ENCODE measurements around the gene CRHR2. TPM values are rescaled to one million over a fixed set of nuclear protein-coding genes. Genes with fewer than 3 reads are reported as not detected.

CRHR2 gene
- polyA plus RNA-seq, 10 donors = 0.43 to 7.6 (median 3.2) TPM

GRCh38 chr7:30707391-30708357 is 25.4 kb upstream of the CRHR2 start:
- peak in 1 of 3 donors; percentile 32 for DNase-seq

GRCh38 chr7:30706908-30707307 is 24.7 kb upstream of the CRHR2 start:
- no peak for DNase-seq

GRCh38 chr7:30706316-30706715 is 24.1 kb upstream of the CRHR2 start:
- DNase-seq = no peak

- no peak for DNase-seq
Observed at GRCh38 chr7:30705596-30705995, 23.3 kb upstream of the CRHR2 start.

GRCh38 chr7:30705008-30705407 is 22.8 kb upstream of the CRHR2 start:
- DNase-seq = no peak

GRCh38 chr7:30703756-30704155 is 21.5 kb upstream of the CRHR2 start:
- no peak for DNase-seq

- DNase-seq = no peak
Observed at GRCh38 chr7:30702200-30702599, 19.9 kb upstream of the CRHR2 start.

DNA sequence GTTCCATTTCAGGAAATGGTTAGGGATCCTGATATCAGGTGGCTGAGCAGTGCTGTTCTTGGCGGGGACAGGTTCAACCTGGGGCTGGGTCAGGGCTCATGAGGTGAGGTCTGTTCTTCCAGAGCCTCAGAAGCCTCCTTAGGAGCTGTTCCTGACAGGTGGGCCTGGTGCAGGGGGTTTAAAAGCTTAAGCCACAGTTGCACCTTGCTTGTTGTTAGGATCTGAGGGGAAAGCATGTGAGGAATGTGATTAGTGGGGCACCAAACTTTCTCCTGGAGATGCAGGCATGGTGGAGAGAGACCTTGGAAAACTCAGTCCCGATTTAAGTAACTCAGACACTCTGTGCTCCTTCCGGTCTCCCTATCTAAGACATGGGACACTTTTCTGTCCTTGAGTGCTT is 18.7 kb upstream of the CRHR2 start:
- DNase-seq = no peak

DNA sequence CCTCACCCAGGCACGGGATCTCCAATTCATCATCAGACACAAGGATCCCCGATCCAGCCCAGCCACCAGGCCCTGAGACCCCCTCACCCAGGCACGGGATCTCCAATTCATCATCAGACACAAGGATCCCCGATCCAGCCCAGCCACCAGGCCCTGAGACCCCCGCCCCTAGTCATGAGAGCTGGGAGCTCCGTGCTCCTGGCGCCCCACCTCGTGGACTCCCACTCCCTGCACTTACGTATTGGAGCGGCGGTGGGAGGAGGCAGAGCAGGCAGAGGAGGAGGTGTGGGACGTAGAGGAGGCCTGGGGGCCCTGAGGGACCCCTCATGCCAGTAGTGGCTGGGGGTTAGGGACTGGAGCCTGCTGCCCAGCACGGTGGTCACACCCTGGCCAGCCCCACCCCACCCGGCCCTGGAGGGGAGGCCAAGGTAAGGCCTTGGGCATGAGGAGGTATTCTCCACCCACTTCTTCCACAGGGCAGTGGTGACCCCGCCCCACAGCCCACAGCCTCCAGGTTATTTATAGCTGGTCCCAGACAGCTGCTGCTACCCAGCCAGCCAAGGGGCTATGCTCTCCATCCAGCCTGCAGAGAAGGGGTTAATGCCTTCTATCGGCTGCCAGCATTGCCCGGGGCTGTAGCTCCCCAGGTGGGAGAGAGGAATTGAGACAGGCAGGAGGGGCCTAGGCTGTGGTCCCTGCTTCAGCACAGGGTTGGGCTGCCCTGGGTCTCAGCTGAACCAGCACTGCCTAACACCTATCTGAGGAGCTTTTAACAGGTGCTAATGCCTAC is 17.6 kb upstream of the CRHR2 start:
- peak in 1 of 3 donors; percentile 28 for DNase-seq

DNA sequence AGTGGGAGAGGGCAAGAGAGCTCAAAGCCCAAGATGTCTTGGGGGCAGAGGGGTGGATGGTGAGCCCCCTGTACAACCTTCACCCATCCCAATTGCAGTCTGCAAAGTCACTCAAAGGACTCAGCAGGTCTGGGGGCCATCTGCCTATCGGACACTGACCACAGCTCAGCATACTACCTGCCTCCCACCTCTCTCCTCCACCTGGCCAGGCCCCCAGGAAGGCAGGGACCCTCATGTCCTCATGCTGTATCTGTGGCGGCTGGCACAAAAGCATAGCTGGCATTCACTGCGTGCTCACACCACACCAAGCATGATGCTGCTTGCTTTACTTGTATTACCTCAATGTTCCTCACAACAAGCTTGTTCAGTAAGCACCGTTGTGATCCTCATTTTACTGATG is 16.2 kb upstream of the CRHR2 start:
- DNase-seq = no peak

- DNase-seq = no peak
Observed at GRCh38 chr7:30697719-30698460, 15.6 kb upstream of the CRHR2 start.

DNA sequence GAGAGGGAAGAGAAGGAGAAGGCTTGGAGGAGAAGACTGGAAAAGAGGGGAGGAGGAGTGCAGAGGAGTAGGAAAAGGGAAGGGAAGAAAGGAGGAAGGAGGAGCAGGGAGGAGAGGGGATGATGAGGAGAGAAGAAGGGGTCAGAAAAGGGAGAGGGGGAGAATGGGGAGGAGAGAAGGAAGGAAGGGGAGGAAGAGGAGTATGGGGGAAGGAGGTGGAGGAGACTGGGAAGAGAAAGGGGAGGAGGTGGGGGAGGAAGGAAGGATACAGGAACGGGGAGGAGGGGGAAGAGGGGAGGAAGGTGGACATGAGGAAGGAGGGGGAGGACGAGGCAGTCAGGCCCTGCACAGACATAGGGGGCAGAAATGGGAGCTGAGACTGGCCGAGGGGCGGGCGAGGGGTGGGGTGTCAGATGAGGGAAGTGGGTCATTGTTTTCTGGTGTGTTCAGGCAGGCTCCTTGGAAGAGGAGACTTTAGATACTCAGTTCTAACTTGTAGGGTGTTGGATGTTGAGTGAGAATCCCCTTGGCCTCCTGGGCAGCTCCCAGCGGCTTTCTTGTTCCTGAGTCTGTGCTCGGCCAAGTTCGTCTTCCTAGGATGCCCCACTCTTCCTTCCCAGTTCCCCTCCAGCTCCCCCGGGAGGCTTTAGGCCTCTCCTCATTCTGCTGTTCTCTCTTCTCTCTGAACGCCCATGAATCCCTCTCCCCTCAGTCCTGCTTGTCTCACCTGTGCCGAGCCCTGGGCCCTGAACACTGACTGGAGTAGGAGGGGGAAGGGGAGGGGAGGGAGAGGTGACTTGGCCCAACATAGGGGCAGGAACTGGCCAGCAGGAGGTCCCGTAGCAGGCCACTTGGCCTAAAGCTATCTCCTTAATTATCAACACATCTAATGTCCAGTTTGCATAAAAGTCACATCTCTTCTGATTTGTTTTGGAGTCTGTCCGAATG is 12.8 kb upstream of the CRHR2 start:
- DNase-seq = no peak

DNA sequence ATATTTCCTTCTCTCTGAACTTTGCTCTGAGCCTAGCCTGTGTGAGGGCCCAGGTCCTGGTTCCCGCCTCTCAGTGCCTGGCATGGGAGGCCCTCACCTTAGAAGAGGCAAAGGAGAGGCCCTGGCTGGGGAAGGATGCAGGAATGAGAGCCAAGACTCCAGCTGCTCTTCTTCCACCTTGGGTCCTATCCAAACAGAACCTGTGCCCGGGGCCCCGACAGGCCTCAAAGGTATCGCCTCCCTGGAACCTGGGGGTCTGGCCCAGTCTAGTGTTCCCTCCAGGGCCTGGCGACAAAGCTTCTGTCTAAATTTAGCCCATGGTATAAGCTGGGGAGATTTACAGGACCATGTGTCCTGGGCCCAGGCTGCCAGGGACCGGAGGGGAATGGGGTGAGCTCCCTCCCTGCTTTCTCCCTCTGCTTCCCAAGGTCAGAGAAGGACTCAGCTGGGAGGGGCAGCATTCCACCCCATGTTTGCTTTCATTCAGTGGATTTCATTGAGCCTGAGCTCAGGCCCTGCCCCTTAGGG is 12.0 kb upstream of the CRHR2 start:
- peak in 2 of 3 donors; percentile 31 to 34 for DNase-seq

DNA sequence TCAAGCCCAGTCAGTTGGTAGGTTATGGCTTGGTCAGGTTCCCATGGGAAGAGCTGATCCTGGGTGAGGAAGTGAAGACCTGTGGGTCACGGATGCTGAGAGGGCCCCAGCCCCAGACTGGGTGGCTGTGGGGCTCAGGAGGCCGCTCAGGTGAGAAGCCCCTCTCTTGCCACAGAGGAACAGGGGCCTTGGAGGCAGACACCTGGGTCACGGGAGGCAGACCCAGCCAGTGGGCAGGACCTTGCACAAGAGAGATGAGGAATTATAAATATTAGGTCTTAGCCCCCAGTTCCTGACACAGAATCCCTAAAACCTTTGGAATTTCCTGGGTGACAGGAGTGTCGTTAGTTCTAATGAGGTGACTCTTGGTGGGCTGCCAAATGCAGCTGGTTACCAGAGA is 10.6 kb upstream of the CRHR2 start:
- DNase-seq = no peak

DNA sequence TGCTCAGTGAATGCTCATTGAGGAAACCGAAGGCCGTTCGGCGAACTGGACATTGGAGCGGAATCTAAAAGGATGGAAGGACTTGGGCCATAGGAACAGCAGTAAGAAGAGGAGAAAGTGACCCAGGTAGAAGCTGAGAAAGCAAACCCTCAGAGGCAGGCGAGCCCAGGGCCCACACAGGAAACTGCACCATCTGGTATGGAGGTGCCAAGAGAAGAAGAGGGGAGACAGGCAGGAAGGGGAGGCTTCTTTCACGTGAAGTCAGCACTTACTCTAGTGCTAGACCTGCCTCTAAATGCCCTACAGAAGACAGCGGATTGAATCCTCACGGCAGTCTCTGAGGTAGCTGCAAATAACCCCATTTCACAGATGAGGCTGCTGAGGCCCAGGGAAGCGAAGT is 10.2 kb upstream of the CRHR2 start:
- DNase-seq = no peak

- no peak for DNase-seq
Observed at GRCh38 chr7:30690011-30690410, 7.8 kb upstream of the CRHR2 start.

GRCh38 chr7:30688718-30689221 is 6.5 kb upstream of the CRHR2 start:
- no peak for DNase-seq

DNA sequence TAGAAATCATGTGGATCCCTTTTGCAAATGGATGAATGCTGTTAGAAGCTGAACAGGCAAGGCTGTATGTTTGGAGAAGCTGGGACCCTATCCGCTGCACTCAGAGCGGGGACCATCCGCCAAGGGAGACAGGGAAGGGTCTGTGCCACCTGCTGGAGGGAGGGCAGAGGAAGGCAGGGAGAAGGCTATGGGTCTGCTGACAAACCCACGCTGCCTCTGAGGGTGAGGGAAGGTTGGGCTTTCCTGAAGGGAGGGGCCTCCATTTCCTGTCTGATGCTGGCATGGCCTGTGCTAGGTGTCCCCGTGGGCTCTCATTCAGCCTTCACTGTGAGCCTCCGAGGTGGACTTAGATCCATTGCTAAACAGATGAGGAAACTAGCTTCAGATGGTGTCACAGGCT is 5.3 kb upstream of the CRHR2 start:
- no peak for DNase-seq

GRCh38 chr7:30684351-30684750 is 2.1 kb upstream of the CRHR2 start:
- no peak for DNase-seq

GRCh38 chr7:30683816-30684215 is 1.6 kb upstream of the CRHR2 start:
- DNase-seq = peak; percentile 18 to 38 (median 27)
